IMR-90 (cell line): ENCODE results near the gene PRR36.

Experiments
- CEBPB ChIP-seq: IDR thresholded peaks from 2 replicates; pipeline ENCODE4 v1.6.1; 2012; ENCODE audit warnings: low read depth, low read length, improper control_type of control experiment
- CHD1 ChIP-seq: IDR thresholded peaks from 2 replicates; pipeline ENCODE4 v1.6.1; 2012; ENCODE audit warnings: low read depth, low read length, improper control_type of control experiment
- CTCF ChIP-seq: conservative IDR thresholded peaks from 2 replicates; pipeline ENCODE4 v1.5.1; 2012; ENCODE audit warnings: mild to moderate bottlenecking, low read depth, low read length, improper control_type of control experiment
- FOS ChIP-seq: fragments of 150-350 bp; IDR thresholded peaks from 2 replicates; pipeline ENCODE4 v1.6.1; 2016; ENCODE audit warnings: low read depth, low read length
- MXI1 ChIP-seq: IDR thresholded peaks from 2 replicates; pipeline ENCODE4 v1.6.1; 2012; ENCODE audit warnings: low read depth, mild to moderate bottlenecking, low read length, moderate library complexity, borderline replicate concordance
- POLR2A ChIP-seq: IDR thresholded peaks from 2 replicates; pipeline ENCODE4 v1.6.1; 2012; ENCODE audit warnings: mild to moderate bottlenecking, low read depth, low read length
- SMC3 ChIP-seq: fragments of 150-350 bp; IDR thresholded peaks from 2 replicates; pipeline ENCODE4 v1.6.1; 2016; ENCODE audit warnings: low read depth, mild to moderate bottlenecking, antibody characterized with exemption, low read length, moderate library complexity
- TF ChIP-seq, protein P1 (sequence below): fragments of 150-350 bp; IDR thresholded peaks from 2 replicates; pipeline ENCODE4 v1.6.1; 2017; ENCODE audit warnings: mild to moderate bottlenecking, antibody characterized with exemption, low read length, low read depth

DNA sequence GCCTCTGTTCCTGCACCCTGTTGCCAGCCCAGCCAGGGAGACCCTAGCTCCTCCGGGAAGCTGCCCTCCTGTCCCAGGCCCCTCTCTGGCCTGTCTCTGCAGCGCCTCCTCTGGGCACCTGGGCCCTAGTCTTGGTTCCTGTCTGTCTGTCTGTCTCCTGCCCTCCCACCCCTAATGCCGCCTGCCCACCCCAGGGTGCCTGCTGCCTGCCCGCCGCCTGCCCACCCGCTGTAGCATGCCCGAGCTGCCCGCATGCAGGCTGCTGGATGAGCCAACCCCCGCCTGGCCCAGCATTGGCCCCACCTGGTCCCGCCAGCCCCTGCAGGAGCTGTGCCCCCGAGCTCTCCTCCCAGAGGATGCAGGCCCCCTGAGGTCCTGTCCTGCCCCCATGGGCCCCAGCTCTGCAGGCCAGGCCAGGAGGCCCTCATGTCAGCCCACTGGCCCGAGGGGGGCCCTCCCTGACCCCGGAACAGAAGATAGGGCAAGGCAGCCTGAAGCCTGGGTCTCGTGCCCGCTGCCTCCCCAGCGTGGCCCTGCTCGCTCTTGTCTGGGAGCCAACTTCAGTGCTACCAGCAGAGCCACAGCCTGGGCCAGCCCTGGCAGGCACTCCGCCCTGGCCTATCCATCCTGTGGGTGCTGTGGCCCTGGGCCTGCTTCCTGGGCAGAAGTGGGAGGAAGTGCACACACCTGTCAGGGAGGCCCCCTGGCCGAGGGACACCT is 34.7 kb upstream of the PRR36 start:
- TF ChIP-seq POLR2A, result no peak
- TF ChIP-seq CTCF, result no peak
- TF ChIP-seq CEBPB, result no peak
- TF ChIP-seq FOS, result no peak
- no peak for TF ChIP-seq CHD1
- TF ChIP-seq, protein P1, sequence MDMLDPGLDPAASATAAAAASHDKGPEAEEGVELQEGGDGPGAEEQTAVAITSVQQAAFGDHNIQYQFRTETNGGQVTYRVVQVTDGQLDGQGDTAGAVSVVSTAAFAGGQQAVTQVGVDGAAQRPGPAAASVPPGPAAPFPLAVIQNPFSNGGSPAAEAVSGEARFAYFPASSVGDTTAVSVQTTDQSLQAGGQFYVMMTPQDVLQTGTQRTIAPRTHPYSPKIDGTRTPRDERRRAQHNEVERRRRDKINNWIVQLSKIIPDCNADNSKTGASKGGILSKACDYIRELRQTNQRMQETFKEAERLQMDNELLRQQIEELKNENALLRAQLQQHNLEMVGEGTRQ, result no peak
- no peak for TF ChIP-seq SMC3
- TF ChIP-seq MXI1, result no peak
